AG04449 (cell line): ENCODE results near the gene MYOM1.

Experiments
- CTCF ChIA-PET: fragments of 350-600 bp; formaldehyde crosslinking; extraction: SDS; loops from one replicate; lab custom pipeline; 2021; ENCODE audit warnings: antibody characterized with exemption; lab: Yijun Ruan, JAX
- POLR2A ChIA-PET: fragments of 400-600, 350-600 bp; formaldehyde crosslinking; extraction: SDS; loops from one replicate; lab custom pipeline; 2020; ENCODE audit warnings: antibody characterized with exemption, inconsistent platforms; lab: Yijun Ruan, JAX
- DNase-seq: peaks from one replicate; pipeline ENCODE4 v3.0.0-alpha.2; 2010; ENCODE audit warnings: low read depth, low spot score
- H3K4me3 ChIP-seq: 2 replicates; pipeline ENCODE4 v1.5.1; 2011; ENCODE audit warnings: low read depth, mild to moderate bottlenecking, control low read depth, low read length
- CTCF ChIP-seq: IDR thresholded peaks from one replicate; pipeline ENCODE4 v1.5.1; 2011; ENCODE audit warnings: mild to moderate bottlenecking, moderate library complexity, low read length, control low read depth, inconsistent platforms; ENCODE audit not compliant: insufficient read depth; ENCODE audit errors: missing control alignments

The MYOM1 gene

GRCh38 chr18:3186678-3187658 lies 32.8 kb downstream of the MYOM1 start:
- TF ChIP-seq CTCF = no peak
- no peak for DNase-seq
- H3K4me3 ChIP-seq = no peak overlapping the region
- POLR2A ChIA-PET = no interaction called here
- CTCF ChIA-PET = interaction anchor here (1.0 kb wide), 1 partner anchor 276 kb away, joined by 3 read pairs; no protein-coding TSS in a partner anchor

- TF ChIP-seq CTCF = no peak
- DNase-seq = no peak
- CTCF ChIA-PET = interaction anchor here (0.9 to 2.1 kb wide), 3 partner anchors 26 to 35 kb away, joined by 3 to 7 read pairs (median 3); no protein-coding TSS in a partner anchor
- H3K4me3 ChIP-seq = no peak overlapping the region
- POLR2A ChIA-PET = no interaction called here
These were observed 35.3 kb downstream of the MYOM1 start for GRCh38 chr18:3184275-3184963.

- ChIA-PET CTCF (interaction anchor here (0.9 kb wide), 1 partner anchor 270 kb away, joined by 3 read pairs; no protein-coding TSS in a partner anchor), POLR2A (no interaction called here)
- no peak for TF ChIP-seq CTCF
- H3K4me3 ChIP-seq = no peak overlapping the region
- DNase-seq = no peak
These were observed 36.6 kb downstream of the MYOM1 start for GRCh38 chr18:3183103-3183717.

GRCh38 chr18:3180325-3180724 lies 39.4 kb downstream of the MYOM1 start:
- POLR2A ChIA-PET = no interaction called here
- no peak overlapping the region for H3K4me3 ChIP-seq
- TF ChIP-seq CTCF = no peak
- CTCF ChIA-PET = interaction anchor here (0.7 to 2.4 kb wide), 5 partner anchors 13 to 66 kb away, joined by 3 to 9 read pairs (median 3); no protein-coding TSS in a partner anchor
- no peak for DNase-seq

DNA sequence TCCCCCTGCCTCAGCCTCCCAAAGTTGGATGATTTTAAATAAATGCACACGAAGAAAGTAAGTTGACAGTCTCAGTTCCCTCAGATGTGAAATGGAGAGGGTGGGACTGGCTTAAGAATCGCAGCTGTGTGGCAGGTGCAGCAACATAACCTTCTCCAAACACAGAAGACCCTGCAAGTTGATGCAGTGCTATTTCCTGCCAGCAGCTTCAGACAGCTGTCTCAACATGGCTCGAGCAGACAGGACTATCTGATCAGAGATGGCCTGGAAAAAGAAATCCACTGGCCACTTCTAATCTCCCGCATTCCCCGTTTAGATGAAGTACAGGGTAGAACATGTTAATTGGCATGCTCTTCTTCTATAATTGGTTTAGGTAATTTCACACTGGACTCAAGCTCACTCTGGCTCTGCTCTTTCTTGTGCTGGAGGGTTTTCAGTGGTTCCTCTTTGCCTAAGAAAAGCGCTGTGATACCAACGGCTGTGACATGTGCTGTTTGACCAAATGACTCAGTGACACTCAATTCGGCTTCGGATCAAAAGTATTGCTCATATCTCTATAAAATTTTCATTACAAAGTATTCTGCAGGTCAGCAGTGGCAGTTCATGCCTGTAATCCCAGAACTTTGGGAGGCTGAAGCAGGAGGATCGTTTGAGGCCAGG lies 40.2 kb downstream of the MYOM1 start:
- CTCF ChIA-PET = interaction anchor here (1.0 to 2.4 kb wide), 3 partner anchors 13 to 66 kb away, joined by 3 to 9 read pairs (median 4); no protein-coding TSS in a partner anchor
- POLR2A ChIA-PET = no interaction called here
- no peak overlapping the region for H3K4me3 ChIP-seq
- no peak for TF ChIP-seq CTCF
- no peak for DNase-seq
